GM20431 (cell line): ENCODE results near the gene YTHDC2.

ENCODE experiments used
- in situ Hi-C: fragments of 300-500 bp; cut with MseI, MboI; formaldehyde crosslinking; loops from one replicate; pipeline ENCODE4 v1.15.0; 2020; ENCODE audit warnings: low sequenced_read_pairs; ENCODE audit not compliant: unreplicated experiment

YTHDC2 gene

DNA sequence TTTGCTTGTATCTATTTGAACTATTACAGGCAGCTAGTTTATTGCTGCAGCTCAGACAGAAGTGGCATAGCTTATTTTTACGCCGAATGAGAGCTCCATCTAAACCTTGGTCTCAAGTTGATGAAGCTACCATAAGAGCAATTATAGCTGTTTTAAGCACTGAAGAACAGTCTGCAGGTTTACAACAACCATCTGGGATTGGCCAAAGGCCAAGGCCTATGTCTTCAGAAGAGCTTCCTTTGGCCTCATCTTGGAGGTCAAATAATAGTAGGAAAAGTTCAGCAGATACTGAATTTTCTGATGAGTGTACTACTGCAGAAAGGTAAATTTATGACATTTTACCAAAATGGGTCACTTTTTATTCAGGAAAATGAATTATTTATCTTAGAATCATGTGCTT lies 67.9 kb downstream of the YTHDC2 start:
- in situ Hi-C loops = no loop called here

DNA sequence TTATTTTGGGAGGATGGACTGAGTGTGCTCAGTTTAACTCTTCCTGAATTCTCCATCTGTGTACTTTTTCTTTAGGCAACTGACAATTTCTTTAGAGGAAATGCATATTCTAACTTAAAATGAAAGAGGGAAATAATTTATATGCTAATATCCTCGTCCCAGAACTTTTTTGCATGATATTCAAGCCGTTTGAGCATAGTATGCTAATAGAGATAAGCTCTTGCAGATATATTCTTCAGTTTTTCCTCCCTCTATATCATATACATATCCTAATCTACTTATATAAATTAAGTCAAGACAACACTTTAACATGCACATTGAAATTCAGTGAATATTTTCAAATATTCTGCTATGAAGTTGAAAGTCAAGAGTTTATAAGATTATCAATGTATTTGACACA lies 84.7 kb downstream of the YTHDC2 start:
- in situ Hi-C loops = no loop called here

GRCh38 chr5:113598926-113599325 lies 85.4 kb downstream of the YTHDC2 start:
- in situ Hi-C loops = no loop called here

DNA sequence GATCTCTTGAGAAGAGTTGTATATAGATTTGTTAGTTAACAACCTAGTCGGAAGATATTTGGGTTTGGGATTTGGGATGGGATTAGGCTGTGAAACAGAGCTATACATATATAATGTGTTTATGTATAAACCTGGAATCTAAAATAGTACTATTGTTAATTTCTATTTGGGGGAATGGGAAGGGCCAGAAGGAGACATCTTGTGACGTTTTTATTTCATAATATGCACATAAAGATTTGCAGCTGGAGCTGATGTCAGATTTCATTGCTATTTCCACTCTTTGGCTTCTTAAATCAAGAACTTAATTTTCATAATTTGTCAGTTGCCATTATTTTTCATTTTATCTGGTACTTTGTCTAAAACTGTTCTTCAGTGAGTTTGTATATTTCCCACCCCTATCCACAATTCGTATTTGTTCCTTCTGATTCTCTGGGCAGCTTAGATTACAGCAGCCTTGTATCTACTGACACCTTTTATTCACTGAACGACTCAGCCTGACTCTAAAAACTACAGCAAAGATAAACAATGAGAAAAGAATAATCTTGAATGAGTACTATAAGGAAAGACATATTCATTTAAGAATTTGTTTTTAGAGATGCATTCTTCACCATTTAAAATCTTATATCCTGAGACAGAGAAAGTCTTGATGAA lies 86.9 kb downstream of the YTHDC2 start:
- in situ Hi-C loops = loop anchor here (25.0 kb wide), 1 partner anchor 213 kb away; no protein-coding TSS in a partner anchor

- in situ Hi-C loops = loop anchor here (25.0 kb wide), 1 partner anchor 214 kb away; no protein-coding TSS in a partner anchor
These were observed 87.9 kb downstream of the YTHDC2 start for GRCh38 chr5:113601423-113601822.

DNA sequence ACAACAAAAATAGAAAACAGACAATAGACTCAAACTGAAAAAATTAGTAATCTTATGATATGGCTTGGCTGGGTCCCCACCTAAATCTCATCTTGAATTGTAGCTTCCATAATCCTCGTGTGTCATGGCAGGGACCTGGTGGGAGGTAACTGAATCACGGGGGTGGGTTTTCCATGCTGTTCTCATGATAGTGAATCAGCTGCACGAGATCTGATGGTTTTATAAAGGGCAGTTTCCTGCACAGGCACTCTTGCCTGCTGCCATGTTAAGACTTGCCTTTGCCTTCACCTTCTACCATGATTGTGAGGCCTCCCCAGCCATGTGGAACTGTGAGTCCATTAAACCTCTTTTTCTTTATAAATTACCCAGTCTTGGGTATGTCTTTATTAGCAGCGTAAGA lies 89.8 kb downstream of the YTHDC2 start:
- in situ Hi-C loops = loop anchor here (25.0 kb wide), 1 partner anchor 216 kb away; no protein-coding TSS in a partner anchor

DNA sequence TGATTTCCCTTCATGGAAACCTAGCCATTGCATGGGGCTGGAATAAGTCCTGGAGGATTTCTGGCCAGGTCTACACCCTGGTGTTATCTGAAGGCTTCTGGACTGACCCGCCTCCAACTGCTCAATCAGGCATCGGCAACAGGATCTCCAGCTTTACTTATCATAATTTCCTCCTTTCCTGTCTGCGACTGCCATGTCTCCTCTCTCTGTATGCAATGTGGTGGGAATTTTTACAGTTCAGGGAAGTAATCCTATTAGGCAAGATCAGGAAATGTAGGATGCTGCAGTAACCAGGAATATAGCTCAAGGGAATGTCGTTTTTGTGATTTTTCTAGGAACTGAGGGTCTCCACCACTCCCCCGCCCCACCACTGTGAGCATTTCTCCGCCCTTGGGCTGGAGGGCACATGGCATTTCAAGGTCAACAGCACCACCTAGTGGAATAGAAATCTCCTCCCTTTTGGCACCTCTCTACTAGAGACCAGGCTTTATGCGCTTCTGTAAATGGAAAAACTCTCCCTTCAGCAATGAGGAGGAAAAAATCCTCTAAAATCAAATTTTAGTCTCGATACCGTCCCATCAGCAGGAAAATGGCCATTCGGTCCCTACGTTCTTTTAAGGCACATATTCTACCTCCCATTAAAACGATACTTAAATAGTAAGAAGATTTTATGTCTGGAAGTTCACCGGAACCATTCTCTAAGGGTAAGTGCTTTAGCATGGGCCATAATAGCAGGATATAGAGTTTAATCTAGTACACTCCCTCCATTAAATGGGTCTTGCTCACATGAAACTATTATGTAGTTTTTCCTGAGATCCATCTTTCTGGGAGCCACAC lies 93.0 kb downstream of the YTHDC2 start:
- in situ Hi-C loops = loop anchor here (25.0 kb wide), 1 partner anchor 219 kb away; no protein-coding TSS in a partner anchor

- in situ Hi-C loops = loop anchor here (25.0 kb wide), 1 partner anchor 220 kb away; no protein-coding TSS in a partner anchor
These were observed 93.9 kb downstream of the YTHDC2 start for GRCh38 chr5:113607361-113607760.

- in situ Hi-C loops = loop anchor here (25.0 kb wide), 1 partner anchor 221 kb away; no protein-coding TSS in a partner anchor
These were observed 94.7 kb downstream of the YTHDC2 start for GRCh38 chr5:113608113-113608596.

DNA sequence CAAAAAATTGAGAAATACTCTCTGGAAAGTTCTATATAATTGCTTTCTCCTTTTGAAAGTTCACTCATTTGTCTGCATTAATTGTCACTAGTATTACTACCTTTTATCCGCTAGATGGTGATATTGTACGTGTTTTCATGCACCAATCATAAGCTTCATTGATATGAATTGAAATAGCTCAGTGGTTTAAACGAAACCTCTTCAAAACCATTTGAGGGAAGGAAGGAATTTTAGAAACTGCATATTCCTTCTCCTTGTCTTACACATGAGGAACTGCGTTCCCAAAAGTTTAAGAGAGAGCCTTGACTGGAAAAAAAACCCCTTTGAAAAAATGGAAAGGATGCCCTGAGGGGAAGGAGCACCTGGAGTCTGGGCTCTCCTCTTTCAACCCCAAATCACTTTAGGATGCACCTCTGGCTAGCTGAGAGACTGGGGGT lies 98.6 kb downstream of the YTHDC2 start:
- in situ Hi-C loops = loop anchor here (25.0 kb wide), 1 partner anchor 225 kb away; no protein-coding TSS in a partner anchor

DNA sequence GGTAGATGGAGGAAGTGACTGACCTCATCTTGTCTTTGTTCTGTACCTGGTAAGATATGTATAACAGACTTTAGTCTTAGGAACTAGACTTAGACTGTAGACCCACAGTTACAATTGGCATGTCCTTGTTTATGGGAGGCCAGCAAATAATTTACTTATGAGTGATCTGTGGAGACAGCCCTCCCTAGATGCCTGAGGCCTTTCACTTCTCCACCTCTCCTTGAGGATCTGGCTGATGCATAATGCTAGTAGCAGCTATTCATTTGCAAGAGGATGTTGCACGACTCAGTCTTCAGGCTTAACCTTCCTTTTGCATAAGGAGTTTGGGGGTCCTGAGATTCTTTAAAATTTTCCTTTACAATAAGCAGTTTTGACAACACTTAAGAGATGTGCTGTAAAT lies 100.7 kb downstream of the YTHDC2 start:
- in situ Hi-C loops = loop anchor here (25.0 kb wide), 1 partner anchor 227 kb away; no protein-coding TSS in a partner anchor

GRCh38 chr5:113615708-113616107 lies 102.2 kb downstream of the YTHDC2 start:
- in situ Hi-C loops = loop anchor here (25.0 kb wide), 1 partner anchor 228 kb away; no protein-coding TSS in a partner anchor

DNA sequence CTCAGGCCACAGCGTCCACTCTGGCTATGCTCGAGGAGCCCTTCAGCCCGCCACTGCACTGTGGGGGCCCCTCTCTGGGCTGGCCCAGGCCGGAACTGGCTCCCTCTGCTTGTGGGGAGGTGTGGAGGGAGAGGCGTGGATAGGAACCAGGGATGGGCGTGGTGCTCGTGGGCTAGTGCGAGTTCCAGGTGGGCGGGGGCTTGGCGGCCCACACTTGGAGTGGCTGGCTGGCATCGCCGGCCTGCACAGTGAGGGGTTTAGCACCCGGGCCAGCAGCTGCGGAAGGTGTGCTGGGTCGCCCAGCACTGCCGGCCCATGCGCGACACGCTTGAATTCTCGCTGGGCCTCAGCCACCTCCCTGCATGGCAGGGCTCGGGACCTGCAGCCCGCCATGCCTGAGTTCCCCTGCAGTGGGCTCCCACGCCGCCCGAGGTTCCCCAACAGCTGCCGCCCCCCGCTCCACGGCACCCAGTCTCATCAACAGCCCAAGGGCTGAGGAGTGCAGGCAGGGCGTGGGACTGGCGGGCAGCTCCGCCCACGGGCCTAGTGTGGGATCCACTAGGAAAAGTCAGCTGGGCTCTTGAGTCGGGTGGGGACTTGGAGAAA lies 103.8 kb downstream of the YTHDC2 start:
- in situ Hi-C loops = loop anchor here (25.0 kb wide), 1 partner anchor 230 kb away; no protein-coding TSS in a partner anchor

GRCh38 chr5:113632996-113633395 lies 119.5 kb downstream of the YTHDC2 start:
- in situ Hi-C loops = no loop called here

- in situ Hi-C loops = no loop called here
These were observed 121.5 kb downstream of the YTHDC2 start for GRCh38 chr5:113634957-113635356.

GRCh38 chr5:113641715-113642114 lies 128.2 kb downstream of the YTHDC2 start:
- in situ Hi-C loops = no loop called here
